ENCODE data around the gene FHAD1.
"Not testable (repeated sequence)": the region's sequence is repeated elsewhere in the genome, so short reads cannot be mapped to it uniquely, and the experiment has no call there.

FHAD1 gene

DNA sequence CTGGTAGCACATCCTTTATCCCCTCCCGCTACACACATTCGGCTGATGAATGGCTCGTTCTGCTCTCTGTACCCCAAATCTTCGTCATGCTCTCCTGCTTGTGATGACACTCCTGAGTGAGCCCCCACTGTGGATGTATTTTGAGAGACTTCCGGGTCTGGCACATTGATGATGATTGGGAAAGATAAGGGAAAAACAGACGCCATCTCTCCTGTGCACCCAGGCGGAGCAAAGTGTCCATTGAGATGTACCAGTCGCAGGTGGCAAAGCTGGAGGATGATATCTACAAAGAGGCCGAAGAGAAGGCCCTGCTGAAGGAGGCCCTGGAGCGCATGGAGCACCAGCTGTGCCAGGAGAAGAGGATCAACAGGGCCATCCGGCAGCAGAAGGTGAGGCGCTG is 134.8 kb downstream of the FHAD1 start:
- DNase-seq: no peak

DNA sequence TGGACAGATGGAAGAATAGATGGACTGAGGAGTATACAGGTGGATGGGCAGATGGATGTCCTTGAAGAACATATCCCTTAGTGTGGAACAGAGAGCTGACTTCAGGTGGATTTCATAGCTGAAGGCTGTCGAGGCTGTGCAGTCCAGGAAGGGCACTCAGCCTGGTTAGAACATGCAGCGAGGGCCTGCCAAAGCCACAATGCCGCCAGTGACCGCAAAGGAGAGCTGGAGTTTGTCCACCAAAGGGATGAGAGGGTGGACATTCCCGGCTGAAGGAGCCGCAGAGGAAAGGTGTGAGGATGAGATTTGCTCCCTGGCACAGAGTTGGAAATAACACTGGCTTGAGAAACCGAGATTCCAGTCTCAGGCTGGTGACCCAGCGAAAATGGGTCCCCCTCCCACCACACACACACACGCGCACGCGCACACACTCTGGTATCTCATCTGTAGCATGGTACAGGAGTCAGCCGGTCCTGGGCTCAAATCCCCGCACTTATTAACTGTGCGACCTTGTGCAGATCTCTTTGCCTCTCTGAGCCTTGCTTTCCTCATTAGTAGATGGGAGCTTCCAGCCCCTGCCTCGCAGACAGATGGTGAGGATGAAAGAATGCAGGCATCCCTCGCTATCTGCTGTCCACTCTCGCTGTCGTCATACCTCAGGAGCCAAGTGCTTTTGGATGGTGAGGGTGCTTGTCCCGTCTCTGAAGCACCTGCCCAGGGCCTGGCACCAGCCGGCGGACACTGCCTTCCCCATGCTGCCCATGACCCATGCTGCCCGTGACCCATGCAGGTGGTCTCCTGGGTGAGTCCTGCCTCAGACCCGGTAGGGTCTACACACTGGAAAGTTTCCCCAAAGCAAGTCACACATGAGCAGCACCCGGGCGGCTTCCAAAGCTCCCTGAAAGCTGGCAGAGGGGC is 135.8 kb downstream of the FHAD1 start:
- no peak for DNase-seq

DNA sequence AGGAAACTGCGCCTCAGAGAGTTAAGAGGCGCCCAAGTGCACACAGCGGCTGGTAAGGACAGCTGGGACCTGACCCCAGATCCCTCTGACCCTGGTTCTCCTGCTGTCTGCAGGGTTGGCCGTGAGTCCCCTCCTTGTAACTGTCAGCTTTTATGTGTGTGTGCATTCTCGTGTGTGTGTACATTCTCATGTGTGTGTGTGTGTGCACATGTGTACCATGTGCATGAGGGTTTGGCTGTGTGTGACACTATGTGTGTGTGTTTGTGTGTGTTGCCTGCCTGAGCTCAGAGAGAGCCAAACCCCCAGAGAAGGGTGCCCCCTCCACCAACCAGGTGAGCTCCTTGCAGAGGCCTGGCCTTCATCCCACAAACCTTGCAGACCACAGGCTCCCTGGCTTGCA is 136.8 kb downstream of the FHAD1 start:
- DNase-seq: no peak

- no peak for DNase-seq
Observed at GRCh38 chr1:15384301-15384901, 137.4 kb downstream of the FHAD1 start.

DNA sequence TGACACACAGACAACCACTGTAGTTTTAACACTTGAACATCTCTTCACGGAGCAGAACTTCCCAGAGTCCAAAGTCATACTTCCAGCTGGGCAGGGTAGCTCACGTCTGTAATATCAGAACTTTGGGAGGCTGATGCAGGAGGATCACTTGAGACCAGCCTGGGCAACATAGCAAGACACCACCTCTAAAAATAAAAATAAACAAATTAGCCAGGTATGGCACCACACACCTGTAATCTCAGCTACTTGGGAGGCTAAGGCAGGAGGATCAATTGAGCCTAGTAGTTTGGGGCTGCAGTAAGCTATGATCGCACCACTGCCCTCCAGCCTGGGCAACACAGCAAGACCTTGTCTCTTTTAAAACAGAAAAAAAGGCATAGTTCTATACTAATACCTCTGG is 138.4 kb downstream of the FHAD1 start:
- no peak for DNase-seq

GRCh38 chr1:15386164-15386749 is 139.2 kb downstream of the FHAD1 start:
- no peak for DNase-seq

GRCh38 chr1:15388201-15388880 is 141.3 kb downstream of the FHAD1 start:
- DNase-seq: no peak

GRCh38 chr1:15389828-15390227 is 142.8 kb downstream of the FHAD1 start:
- DNase-seq: not testable (repeated sequence)

GRCh38 chr1:15390667-15391066 is 143.6 kb downstream of the FHAD1 start:
- no peak for DNase-seq

DNA sequence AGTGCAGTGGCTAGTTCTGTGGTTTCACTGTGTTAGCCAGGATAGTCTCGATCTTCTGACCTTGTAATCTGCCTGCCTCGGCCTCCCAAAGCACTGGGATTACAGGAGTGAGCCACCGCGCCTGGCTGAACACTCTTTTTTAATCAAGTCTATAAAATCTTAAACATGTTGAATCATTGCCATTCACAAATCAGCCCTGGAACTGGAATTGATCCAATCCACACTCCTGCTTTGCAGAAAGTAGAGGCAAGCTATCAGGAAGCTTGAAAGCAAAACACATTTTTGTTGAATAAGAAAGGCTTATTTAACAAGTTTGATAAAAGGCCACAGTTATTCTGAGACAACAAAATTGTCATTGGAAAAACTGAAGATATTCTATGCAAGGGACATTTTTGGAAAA is 144.3 kb downstream of the FHAD1 start:
- DNase-seq: no peak

GRCh38 chr1:15393475-15394257 is 146.6 kb downstream of the FHAD1 start:
- no peak for DNase-seq

- no peak for DNase-seq
Observed at GRCh38 chr1:15394258-15394690, 147.3 kb downstream of the FHAD1 start.

DNA sequence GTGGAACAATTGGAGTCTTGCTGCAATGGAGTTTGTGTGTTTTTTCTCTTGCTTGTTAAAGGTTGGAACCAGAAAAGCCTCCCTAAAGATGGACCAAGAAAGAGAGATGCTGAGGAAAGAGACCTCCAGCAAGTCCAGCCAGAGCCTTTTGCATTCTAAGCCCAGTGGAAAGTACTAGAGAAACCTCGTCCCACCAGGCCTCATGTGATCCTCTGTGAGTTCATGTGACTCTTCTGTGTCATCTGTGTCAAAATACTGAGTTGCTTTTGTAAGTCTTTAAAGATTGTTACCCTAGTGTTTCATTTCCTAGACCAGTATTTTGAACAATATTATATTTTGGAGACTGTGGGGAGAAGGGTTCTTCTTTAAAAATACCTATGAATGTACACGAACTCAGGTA is 150.2 kb downstream of the FHAD1 start:
- no peak for DNase-seq

GRCh38 chr1:15399710-15400109 is 152.7 kb downstream of the FHAD1 start:
- no peak for DNase-seq

DNA sequence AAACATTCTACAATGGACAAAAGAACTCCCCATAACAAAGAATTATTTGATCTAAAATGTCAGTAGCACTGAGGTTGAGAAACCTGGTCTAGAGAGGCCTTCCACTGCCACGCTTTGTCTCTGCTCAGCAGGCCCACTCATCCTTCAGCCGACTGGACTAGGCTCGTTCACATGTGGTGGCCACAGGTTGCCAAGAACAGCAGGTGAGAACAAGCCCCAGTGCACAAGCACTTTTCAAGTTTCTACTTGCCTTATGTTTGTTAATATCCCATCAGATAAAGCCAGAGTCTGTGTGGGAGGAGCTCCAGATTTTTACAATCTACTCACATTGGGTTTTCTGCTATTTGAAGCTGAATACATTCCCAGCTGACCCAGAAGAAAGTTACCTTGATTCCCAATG is 153.6 kb downstream of the FHAD1 start:
- peak; percentile 66 for DNase-seq

GRCh38 chr1:15401391-15402055 is 154.5 kb downstream of the FHAD1 start:
- DNase-seq: no peak

GRCh38 chr1:15402809-15403450 is 155.9 kb downstream of the FHAD1 start:
- DNase-seq: no peak

DNA sequence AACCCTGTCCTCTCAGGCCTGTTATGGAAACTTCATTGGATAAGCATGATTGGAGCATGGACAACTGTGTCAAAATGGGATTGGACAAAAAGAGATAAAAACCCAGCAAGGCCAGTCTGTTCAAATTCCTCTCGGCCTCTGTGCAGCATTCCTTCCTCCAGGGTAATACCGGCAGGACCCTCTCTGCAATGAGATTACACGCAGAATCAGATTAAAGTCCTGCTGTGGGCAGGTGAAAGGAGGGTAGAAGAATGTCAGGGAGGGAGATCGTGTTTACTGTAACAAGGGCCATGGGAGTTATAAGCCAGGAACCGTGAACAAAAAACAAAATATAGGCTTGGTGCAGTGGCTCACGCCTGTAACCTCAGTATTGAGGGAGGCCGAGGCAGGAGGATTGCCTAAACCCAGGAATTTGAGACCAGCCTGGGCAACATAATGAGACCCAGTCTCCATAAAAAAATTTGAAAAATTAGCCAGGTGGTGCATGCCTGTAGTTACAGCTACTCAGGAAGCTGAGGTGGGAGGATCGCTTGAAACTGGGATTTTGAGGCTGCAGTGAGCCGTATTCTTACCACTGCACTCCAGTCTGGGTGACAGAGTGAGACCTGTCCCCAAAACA is 157.0 kb downstream of the FHAD1 start:
- DNase-seq: no peak

GRCh38 chr1:15405106-15405850 is 158.3 kb downstream of the FHAD1 start:
- DNase-seq: no peak

Measured in NCI-H2171 treated with DMSO at 0.1 percent for 48 hours (cell line).